GM23338 (cell line): ENCODE data around the gene THRB.

Experiments used
- EZH2 ChIP-seq: fragments of 200-600 bp; sonication (generic); IDR thresholded peaks from one replicate; pipeline ENCODE4 v1.8.0; 2017; ENCODE audit warnings: antibody characterized with exemption, mild to moderate bottlenecking, low read depth; ENCODE audit not compliant: unreplicated experiment
- EZH2phosphoT487 ChIP-seq: fragments of 200-600 bp; sonication (generic); IDR thresholded peaks from one replicate; pipeline ENCODE4 v1.8.1; 2018; ENCODE audit warnings: antibody characterized with exemption; ENCODE audit not compliant: unreplicated experiment
- POLR2AphosphoS5 ChIP-seq: IDR thresholded peaks from 2 replicates; pipeline ENCODE4 v1.6.1; 2016; ENCODE audit warnings: antibody characterized with exemption, low read depth
- REST ChIP-seq: IDR thresholded peaks from one replicate; pipeline ENCODE4 v1.6.1; 2018; ENCODE audit warnings: antibody characterized with exemption; ENCODE audit not compliant: unreplicated experiment
- TF ChIP-seq, protein P1 (sequence below), 2 experiments: fragments of 200-600 bp in 1 of 2; sonication (generic) in 1 of 2; conservative IDR thresholded peaks; 2 replicates each; pipeline versions ENCODE4 v1.5.1 to v1.6.1; 2016 to 2017; ENCODE audit warnings: antibody characterized with exemption in 2 of 2, low read depth in 2 of 2, mild to moderate bottlenecking in 2 of 2, moderate library complexity in 1 of 2

- TF ChIP-seq, protein P1, sequence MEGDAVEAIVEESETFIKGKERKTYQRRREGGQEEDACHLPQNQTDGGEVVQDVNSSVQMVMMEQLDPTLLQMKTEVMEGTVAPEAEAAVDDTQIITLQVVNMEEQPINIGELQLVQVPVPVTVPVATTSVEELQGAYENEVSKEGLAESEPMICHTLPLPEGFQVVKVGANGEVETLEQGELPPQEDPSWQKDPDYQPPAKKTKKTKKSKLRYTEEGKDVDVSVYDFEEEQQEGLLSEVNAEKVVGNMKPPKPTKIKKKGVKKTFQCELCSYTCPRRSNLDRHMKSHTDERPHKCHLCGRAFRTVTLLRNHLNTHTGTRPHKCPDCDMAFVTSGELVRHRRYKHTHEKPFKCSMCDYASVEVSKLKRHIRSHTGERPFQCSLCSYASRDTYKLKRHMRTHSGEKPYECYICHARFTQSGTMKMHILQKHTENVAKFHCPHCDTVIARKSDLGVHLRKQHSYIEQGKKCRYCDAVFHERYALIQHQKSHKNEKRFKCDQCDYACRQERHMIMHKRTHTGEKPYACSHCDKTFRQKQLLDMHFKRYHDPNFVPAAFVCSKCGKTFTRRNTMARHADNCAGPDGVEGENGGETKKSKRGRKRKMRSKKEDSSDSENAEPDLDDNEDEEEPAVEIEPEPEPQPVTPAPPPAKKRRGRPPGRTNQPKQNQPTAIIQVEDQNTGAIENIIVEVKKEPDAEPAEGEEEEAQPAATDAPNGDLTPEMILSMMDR (conservative IDR thresholded peaks at IDR 0.05; ENCODE audit: low read depth in 2 of 2), result no peak
- TF ChIP-seq REST (no peak), POLR2AphosphoS5 (no peak), EZH2 (no peak), EZH2phosphoT487 (no peak)
Measured at GRCh38 chr3:24123596-24123995, 371.1 kb downstream of the THRB start.
